IMR-90 (cell line): ENCODE data around the gene C6orf118. TPM values are rescaled to one million over a fixed set of nuclear protein-coding genes. Genes with fewer than 3 reads are reported as not detected.

Source experiments
- ATAC-seq: fragments of 200-7000 bp; cut with Tn5 transposase; 2 replicates; pipeline ENCODE4 v1.9.1; 2020; ENCODE audit warnings: low read depth, mild to moderate bottlenecking, moderate library complexity
- BruUV-seq: library from RNA; stranded (reverse); fragments of 400-500 nt; replicated peaks from 2 replicates; lab custom pipeline; 2021; lab: Mats Ljungman, UMichigan
- CTCF ChIA-PET: fragments of 300-600 bp; formaldehyde crosslinking; extraction: SDS; loops from one replicate; lab custom pipeline; 2021; ENCODE audit warnings: antibody characterized with exemption; lab: Yijun Ruan, JAX
- POLR2A ChIA-PET: fragments of 300-600 bp; sonication (Branson Sonifier 250); formaldehyde crosslinking; loops from one replicate; lab custom pipeline; 2022; ENCODE audit warnings: antibody characterized with exemption; ENCODE audit not compliant: unreplicated experiment; lab: Charles Lee
- DNase-seq: peaks from one replicate; pipeline ENCODE4 v3.0.0; 2013
- H2AFZ ChIP-seq: replicated peaks from 2 replicates; pipeline ENCODE3; 2013; ENCODE audit warnings: low read length, mild to moderate bottlenecking; ENCODE audit not compliant: poor library complexity
- H2AK5ac ChIP-seq: 2 replicates; pipeline ENCODE4 v1.6.1; 2013; ENCODE audit warnings: low read depth, low read length, inconsistent platforms
- H2AK9ac ChIP-seq: replicated peaks from 2 replicates; pipeline ENCODE3; 2013; ENCODE audit warnings: mild to moderate bottlenecking, low read depth, low read length, moderate library complexity; ENCODE audit not compliant: poor library complexity
- H2BK120ac ChIP-seq: 2 replicates; pipeline ENCODE4 v1.6.1; 2013; ENCODE audit warnings: low read depth, low read length, inconsistent platforms
- H2BK15ac ChIP-seq: 3 replicates; pipeline ENCODE4 v1.6.1; 2013; ENCODE audit warnings: low read depth, low read length, inconsistent platforms
- H2BK20ac ChIP-seq: 2 replicates; pipeline ENCODE4 v1.6.1; 2013; ENCODE audit warnings: low read depth, mild to moderate bottlenecking, inconsistent platforms, low read length, moderate library complexity
- H2BK5ac ChIP-seq: 2 replicates; pipeline ENCODE4 v1.6.1; 2013; ENCODE audit warnings: mild to moderate bottlenecking, low read depth, low read length, inconsistent platforms; ENCODE audit not compliant: poor library complexity, severe bottlenecking
- H3K14ac ChIP-seq: replicated peaks from 2 replicates; pipeline ENCODE4 v1.6.1; 2013; ENCODE audit warnings: low read depth, low read length, inconsistent platforms
- H3K18ac ChIP-seq: 2 replicates; pipeline ENCODE4 v1.6.1; 2013; ENCODE audit warnings: low read depth, low read length, control low read depth
- H3K23ac ChIP-seq: 2 replicates; pipeline ENCODE4 v1.6.1; 2013; ENCODE audit warnings: low read depth, low read length, inconsistent platforms
- H3K27ac ChIP-seq: 2 replicates; pipeline ENCODE4 v1.5.1; 2013; ENCODE audit warnings: mild to moderate bottlenecking, control low read depth, low read length; ENCODE audit not compliant: insufficient read depth
- H3K27me3 ChIP-seq: 2 replicates; pipeline ENCODE4 v1.6.1; 2013; ENCODE audit warnings: low read length; ENCODE audit not compliant: control insufficient read depth, insufficient read depth
- H3K36me3 ChIP-seq: 2 replicates; pipeline ENCODE4 v1.6.1; 2013; ENCODE audit warnings: low read length, mixed read lengths; ENCODE audit not compliant: control insufficient read depth, insufficient read depth
- H3K4ac ChIP-seq: 2 replicates; pipeline ENCODE4 v1.6.1; 2013; ENCODE audit warnings: low read depth, low read length, inconsistent platforms
- H3K4me1 ChIP-seq: 2 replicates; pipeline ENCODE4 v1.6.1; 2013; ENCODE audit warnings: low read length, mixed read lengths; ENCODE audit not compliant: control insufficient read depth, insufficient read depth
- H3K4me2 ChIP-seq: 2 replicates; pipeline ENCODE4 v1.6.1; 2013; ENCODE audit warnings: low read depth, mild to moderate bottlenecking, control low read depth, low read length, moderate library complexity
- H3K4me3 ChIP-seq: 2 replicates; pipeline ENCODE4 v1.5.1; 2013; ENCODE audit warnings: low read depth, mild to moderate bottlenecking, control low read depth, low read length, moderate library complexity; ENCODE audit not compliant: insufficient read depth
- H3K56ac ChIP-seq: 2 replicates; pipeline ENCODE4 v1.6.1; 2013; ENCODE audit warnings: low read length, inconsistent platforms; ENCODE audit not compliant: insufficient read depth; ENCODE audit errors: extremely low read depth
- H3K79me1 ChIP-seq, 2 experiments: 2 replicates each; pipeline ENCODE4 v1.6.1; 2013; ENCODE audit warnings: low read length in 2 of 2, inconsistent platforms in 1 of 2, low read depth in 1 of 2
- H3K9ac ChIP-seq: 2 replicates; pipeline ENCODE4 v1.6.1; 2013; ENCODE audit warnings: low read depth, low read length, control low read depth
- H3K9me1 ChIP-seq: 2 replicates; pipeline ENCODE4 v1.6.1; 2013; ENCODE audit warnings: low read length, inconsistent platforms; ENCODE audit not compliant: insufficient read depth
- H3K9me3 ChIP-seq: 2 replicates; pipeline ENCODE4 v1.6.1; 2013; ENCODE audit warnings: low read length; ENCODE audit not compliant: control insufficient read depth, insufficient read depth
- H4K20me1 ChIP-seq: 2 replicates; pipeline ENCODE4 v1.6.1; 2013; ENCODE audit warnings: low read length, inconsistent platforms; ENCODE audit not compliant: insufficient read depth
- H4K5ac ChIP-seq: 2 replicates; pipeline ENCODE4 v1.6.1; 2013; ENCODE audit warnings: mild to moderate bottlenecking, low read depth, low read length, control low read depth
- H4K8ac ChIP-seq, 2 experiments: 2 replicates each; pipeline ENCODE4 v1.6.1; 2013; ENCODE audit warnings: low read depth in 2 of 2, low read length in 2 of 2, control low read depth in 1 of 2, inconsistent platforms in 1 of 2
- H4K91ac ChIP-seq: 2 replicates; pipeline ENCODE4 v1.6.1; 2013; ENCODE audit warnings: low read depth, low read length, inconsistent platforms; ENCODE audit not compliant: insufficient read depth
- CEBPB ChIP-seq: IDR thresholded peaks from 2 replicates; pipeline ENCODE4 v1.6.1; 2012; ENCODE audit warnings: low read depth, low read length, improper control_type of control experiment
- FOS ChIP-seq: fragments of 150-350 bp; IDR thresholded peaks from 2 replicates; pipeline ENCODE4 v1.6.1; 2016; ENCODE audit warnings: low read depth, low read length
- MAFK ChIP-seq: IDR thresholded peaks from 2 replicates; pipeline ENCODE4 v1.6.1; 2012; ENCODE audit warnings: low read depth, low read length, improper control_type of control experiment
- MAZ ChIP-seq: IDR thresholded peaks from 2 replicates; pipeline ENCODE4 v1.6.1; 2012; ENCODE audit warnings: low read depth, mild to moderate bottlenecking, low read length, improper control_type of control experiment, moderate library complexity, borderline replicate concordance
- MXI1 ChIP-seq: IDR thresholded peaks from 2 replicates; pipeline ENCODE4 v1.6.1; 2012; ENCODE audit warnings: low read depth, mild to moderate bottlenecking, low read length, moderate library complexity, borderline replicate concordance
- POLR2A ChIP-seq: IDR thresholded peaks from 2 replicates; pipeline ENCODE4 v1.6.1; 2012; ENCODE audit warnings: mild to moderate bottlenecking, low read depth, low read length
- WGBS, 2 experiments: methylation state at CpG; one replicate each; pipeline versions ENCODE4 v1.1.5 to v1.1.7; 2013; ENCODE audit warnings: missing lambda C conversion rate in 2 of 2; ENCODE audit not compliant: insufficient read length in 1 of 2; ENCODE audit errors: extremely low coverage in 2 of 2; 5-methylcytosine and 5-hydroxymethylcytosine counted together
- dilution Hi-C: fragments of 300-500 bp; cut with HindIII; formaldehyde crosslinking; loops from one replicate; pipeline ENCODE4 v1.14.3; 2018; ENCODE audit warnings: low sequenced_read_pairs; ENCODE audit not compliant: unreplicated experiment
- in situ Hi-C: fragments of 300-500 bp; cut with MboI; formaldehyde crosslinking; loops from 3 replicates; pipeline ENCODE4 v1.14.3; 2019; ENCODE audit warnings: low sequenced_read_pairs, inconsistent platforms, mixed read lengths
- intact Hi-C: fragments of 100-400 bp; cut with micrococcal nuclease; formaldehyde crosslinking; loops from 2 replicates; pipeline ENCODE4 v1.10.0; 2022
- polyA plus RNA-seq, 3 experiments: library from polyadenylated mRNA; depleted of rRNA; stranded (reverse); fragments of >200 nt; gene quantifications; 2 replicates each; pipeline ENCODE4 v1.2.3, GENCODE V29; 2012; ENCODE audit warnings: low replicate concordance in 1 of 3
- total RNA-seq: library from RNA; depleted of rRNA; stranded (reverse); fragments of >200 nt; gene quantifications from 2 replicates; pipeline ENCODE4 v1.2.3, GENCODE V29; 2012
- TF ChIP-seq, protein P1 (sequence below): fragments of 150-350 bp; IDR thresholded peaks from 2 replicates; pipeline ENCODE4 v1.6.1; 2017; ENCODE audit warnings: mild to moderate bottlenecking, antibody characterized with exemption, low read length, low read depth
- TF ChIP-seq, protein P2 (sequence below): conservative IDR thresholded peaks from 2 replicates; pipeline ENCODE4 v1.5.1; 2012; ENCODE audit warnings: mild to moderate bottlenecking, low read depth, low read length, improper control_type of control experiment
- TF ChIP-seq, protein P3 (sequence below): fragments of 150-350 bp; IDR thresholded peaks from 2 replicates; pipeline ENCODE4 v1.6.1; 2016; ENCODE audit warnings: low read depth, mild to moderate bottlenecking, low read length, moderate library complexity, borderline replicate concordance

C6orf118 gene
- total and polyA plus RNA-seq, 2 of the 4 experiments (the other 2 are of a cell fraction), result not detected

DNA sequence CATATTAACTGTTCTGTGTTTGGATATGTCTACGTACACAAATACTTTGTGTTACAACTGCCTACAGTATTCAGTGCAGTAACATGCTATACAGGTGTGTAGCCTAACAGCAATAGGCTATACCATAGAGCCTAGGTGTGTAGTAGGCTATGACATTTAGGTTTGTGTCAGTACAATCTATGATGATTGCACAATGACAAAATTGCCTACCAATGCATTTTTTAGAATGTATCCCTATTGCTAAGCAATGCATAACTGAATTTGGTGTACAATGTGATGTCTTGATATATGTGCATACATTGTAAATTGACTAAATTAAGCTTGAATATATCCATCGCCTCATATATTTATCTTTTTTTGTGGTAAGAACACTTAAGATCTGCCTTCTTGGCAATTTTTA is 48.9 kb downstream of the C6orf118 start:
- Histone ChIP-seq H4K5ac (no peak overlapping the region), H3K27me3 (no peaks in the 10 kb centered on the region), H4K8ac (no peak overlapping the region), H2BK15ac (no peak overlapping the region), H2BK20ac (no peak overlapping the region), H2AFZ (no peak overlapping the region), H3K14ac (no peak overlapping the region), H3K18ac (no peak overlapping the region), H4K20me1 (no peaks in the 10 kb centered on the region), H3K9ac (no peak overlapping the region), H3K4me1 (no peaks in the 10 kb centered on the region), H3K27ac (no peak overlapping the region), H2BK120ac (no peak overlapping the region), H2AK5ac (no peak overlapping the region), H3K4me2 (no peak overlapping the region), H4K91ac (no peak overlapping the region), H2AK9ac (no peak overlapping the region), H2BK5ac (no peak overlapping the region), H3K56ac (no peak overlapping the region), H3K4me3 (no peak overlapping the region), H3K4ac (no peak overlapping the region), H3K79me1 (no peaks in the 10 kb centered on the region), H3K9me3 (peaks cover 17% of the 10 kb centered on the region), H3K36me3 (no peaks in the 10 kb centered on the region), H3K23ac (no peak overlapping the region), H3K9me1 (no peaks in the 10 kb centered on the region)
- no CpG with 5 or more reads among the region's 2 CpGs for WGBS, 2 experiments
- no peak for ATAC-seq
- no peak for DNase-seq
- intact Hi-C loops (no loop called here), dilution Hi-C loops (no loop called here), in situ Hi-C loops (no loop called here)
- no peak for TF ChIP-seq MXI1
- TF ChIP-seq MAFK, result peak; percentile 65
- TF ChIP-seq, protein P1, sequence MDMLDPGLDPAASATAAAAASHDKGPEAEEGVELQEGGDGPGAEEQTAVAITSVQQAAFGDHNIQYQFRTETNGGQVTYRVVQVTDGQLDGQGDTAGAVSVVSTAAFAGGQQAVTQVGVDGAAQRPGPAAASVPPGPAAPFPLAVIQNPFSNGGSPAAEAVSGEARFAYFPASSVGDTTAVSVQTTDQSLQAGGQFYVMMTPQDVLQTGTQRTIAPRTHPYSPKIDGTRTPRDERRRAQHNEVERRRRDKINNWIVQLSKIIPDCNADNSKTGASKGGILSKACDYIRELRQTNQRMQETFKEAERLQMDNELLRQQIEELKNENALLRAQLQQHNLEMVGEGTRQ, result no peak
- TF ChIP-seq, protein P2, sequence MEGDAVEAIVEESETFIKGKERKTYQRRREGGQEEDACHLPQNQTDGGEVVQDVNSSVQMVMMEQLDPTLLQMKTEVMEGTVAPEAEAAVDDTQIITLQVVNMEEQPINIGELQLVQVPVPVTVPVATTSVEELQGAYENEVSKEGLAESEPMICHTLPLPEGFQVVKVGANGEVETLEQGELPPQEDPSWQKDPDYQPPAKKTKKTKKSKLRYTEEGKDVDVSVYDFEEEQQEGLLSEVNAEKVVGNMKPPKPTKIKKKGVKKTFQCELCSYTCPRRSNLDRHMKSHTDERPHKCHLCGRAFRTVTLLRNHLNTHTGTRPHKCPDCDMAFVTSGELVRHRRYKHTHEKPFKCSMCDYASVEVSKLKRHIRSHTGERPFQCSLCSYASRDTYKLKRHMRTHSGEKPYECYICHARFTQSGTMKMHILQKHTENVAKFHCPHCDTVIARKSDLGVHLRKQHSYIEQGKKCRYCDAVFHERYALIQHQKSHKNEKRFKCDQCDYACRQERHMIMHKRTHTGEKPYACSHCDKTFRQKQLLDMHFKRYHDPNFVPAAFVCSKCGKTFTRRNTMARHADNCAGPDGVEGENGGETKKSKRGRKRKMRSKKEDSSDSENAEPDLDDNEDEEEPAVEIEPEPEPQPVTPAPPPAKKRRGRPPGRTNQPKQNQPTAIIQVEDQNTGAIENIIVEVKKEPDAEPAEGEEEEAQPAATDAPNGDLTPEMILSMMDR, result no peak
- TF ChIP-seq POLR2A, result no peak
- TF ChIP-seq, protein P3, sequence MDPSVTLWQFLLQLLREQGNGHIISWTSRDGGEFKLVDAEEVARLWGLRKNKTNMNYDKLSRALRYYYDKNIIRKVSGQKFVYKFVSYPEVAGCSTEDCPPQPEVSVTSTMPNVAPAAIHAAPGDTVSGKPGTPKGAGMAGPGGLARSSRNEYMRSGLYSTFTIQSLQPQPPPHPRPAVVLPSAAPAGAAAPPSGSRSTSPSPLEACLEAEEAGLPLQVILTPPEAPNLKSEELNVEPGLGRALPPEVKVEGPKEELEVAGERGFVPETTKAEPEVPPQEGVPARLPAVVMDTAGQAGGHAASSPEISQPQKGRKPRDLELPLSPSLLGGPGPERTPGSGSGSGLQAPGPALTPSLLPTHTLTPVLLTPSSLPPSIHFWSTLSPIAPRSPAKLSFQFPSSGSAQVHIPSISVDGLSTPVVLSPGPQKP, result no peak
- TF ChIP-seq CEBPB, result peak; percentile 58
- TF ChIP-seq MAZ, result no peak
- no peak for TF ChIP-seq FOS
- no TSS peak for BruUV-seq
- POLR2A ChIA-PET, result no interaction called here
- CTCF ChIA-PET, result no interaction called here
